Stimulated activated CD8-positive, alpha-beta memory T cell treated with anti-CD3 and anti-CD28 coated beads, Interleukin-4, amount 100 ng/mL, for 48 hours (primary cell): ENCODE data around the gene PXDC1.
A peak's percentile ranks its signal among the peaks of the same experiment; 100 is the strongest.

Experiments used
- DNase-seq: peaks from one replicate; pipeline ENCODE4 v3.0.0-alpha.2; 2020

Gene PXDC1

GRCh38 chr6:3746119-3746691 is 5.3 kb downstream of the PXDC1 start:
- DNase-seq = no peak

GRCh38 chr6:3745566-3746118 is 5.9 kb downstream of the PXDC1 start:
- no peak for DNase-seq

- no peak for DNase-seq
Observed at GRCh38 chr6:3744901-3745470, 6.5 kb downstream of the PXDC1 start.

- no peak for DNase-seq
Observed at GRCh38 chr6:3744211-3744900, 7.2 kb downstream of the PXDC1 start.

- DNase-seq = no peak
Observed at GRCh38 chr6:3743541-3743940, 8.0 kb downstream of the PXDC1 start.

GRCh38 chr6:3742426-3743344 is 8.8 kb downstream of the PXDC1 start:
- DNase-seq = peak; percentile 97

- no peak for DNase-seq
Observed at GRCh38 chr6:3742076-3742425, 9.5 kb downstream of the PXDC1 start.

- no peak for DNase-seq
Observed at GRCh38 chr6:3741477-3741871, 10.0 kb downstream of the PXDC1 start.

GRCh38 chr6:3740551-3741476 is 10.7 kb downstream of the PXDC1 start:
- DNase-seq = no peak

GRCh38 chr6:3739311-3739897 is 12.1 kb downstream of the PXDC1 start:
- no peak for DNase-seq

- DNase-seq = no peak
Observed at GRCh38 chr6:3738381-3739131, 13.0 kb downstream of the PXDC1 start.

GRCh38 chr6:3737831-3738210 is 13.7 kb downstream of the PXDC1 start:
- DNase-seq = no peak

GRCh38 chr6:3737149-3737830 is 14.2 kb downstream of the PXDC1 start:
- DNase-seq = no peak

- DNase-seq = no peak
Observed at GRCh38 chr6:3735029-3735605, 16.4 kb downstream of the PXDC1 start.

- DNase-seq = no peak
Observed at GRCh38 chr6:3734023-3734422, 17.5 kb downstream of the PXDC1 start.

GRCh38 chr6:3733321-3733925 is 18.1 kb downstream of the PXDC1 start:
- no peak for DNase-seq

- peak; percentile 80 for DNase-seq
Observed at GRCh38 chr6:3732345-3733141, 19.0 kb downstream of the PXDC1 start.

- DNase-seq = no peak
Observed at GRCh38 chr6:3731700-3732099, 19.8 kb downstream of the PXDC1 start.
